ENCODE results near the gene CFAP299. TPM values are rescaled to one million over a fixed set of nuclear protein-coding genes. Genes with fewer than 3 reads are reported as not detected.

The CFAP299 gene
- total RNA-seq, 1 donor from 2014 or later, result not detected

GRCh38 chr4:80913381-80913780 is 577.9 kb downstream of the CFAP299 start:
- no peaks in the 10 kb centered on the region for H3K9me3 Mint-ChIP-seq (ENCODE audit: unreplicated experiment)
- TF ChIP-seq EZH2 (IDR thresholded peaks at IDR 0.05; ENCODE audit: insufficient read depth, low read length) (no peak), CTCF (IDR thresholded peaks at IDR 0.05; ENCODE audit: insufficient read depth, low read depth, low read length) (no peak)

GRCh38 chr4:80916770-80917169 is 581.2 kb downstream of the CFAP299 start:
- TF ChIP-seq CTCF (IDR thresholded peaks at IDR 0.05; ENCODE audit: insufficient read depth, low read depth, low read length) (no peak), EZH2 (IDR thresholded peaks at IDR 0.05; ENCODE audit: insufficient read depth, low read length) (no peak)

More at GRCh38 chr4:80913381-80913780, 577.9 kb downstream of the CFAP299 start:
- FAIRE-seq, result no peak
- Mint-ChIP-seq H3K27ac (ENCODE audit: unreplicated experiment) (no peak overlapping the region), H3K4me3 (ENCODE audit: unreplicated experiment) (no peak overlapping the region), H3K36me3 (ENCODE audit: low read depth, unreplicated experiment) (no peaks in the 10 kb centered on the region), H3K4me1 (ENCODE audit: low read depth, unreplicated experiment) (no peaks in the 10 kb centered on the region), H3K27me3 (ENCODE audit: low read depth, unreplicated experiment) (no peaks in the 10 kb centered on the region)
- no peaks in the 10 kb centered on the region for H3K27me3 ChIP-seq (ENCODE audit: insufficient read depth, low read length)
- no peaks in the 10 kb centered on the region for H3K79me2 ChIP-seq (ENCODE audit: insufficient read depth, low read length)
- H3K9ac ChIP-seq (ENCODE audit: low read length), result no peak overlapping the region
- H3K9me3 ChIP-seq (ENCODE audit: insufficient read depth, low read depth, low read length), result no peaks in the 10 kb centered on the region
- no peak overlapping the region for H3K4me2 ChIP-seq (ENCODE audit: low read length)
- H2AFZ ChIP-seq (ENCODE audit: low read depth, low read length), result no peak overlapping the region
- H3K4me1 ChIP-seq (ENCODE audit: insufficient read depth, low read length), result no peaks in the 10 kb centered on the region
- no peak overlapping the region for H3K27ac ChIP-seq (ENCODE audit: low read depth, low read length)
- no peak for DNase-seq (ENCODE audit: low read depth)
- H4K20me1 ChIP-seq (ENCODE audit: insufficient read depth, low read length), result no peaks in the 10 kb centered on the region
- H3K36me3 ChIP-seq (ENCODE audit: insufficient read depth, low read length), result no peaks in the 10 kb centered on the region
- H3K4me3 ChIP-seq (ENCODE audit: insufficient read depth, low read depth, low read length), result no peak overlapping the region

GRCh38 chr4:80918004-80918403 is 582.5 kb downstream of the CFAP299 start:
- no peaks in the 10 kb centered on the region for H3K36me3 ChIP-seq (ENCODE audit: insufficient read depth, low read length)
- DNase-seq (ENCODE audit: low read depth) (no peak), FAIRE-seq (no peak)
- no peak overlapping the region for H3K4me2 ChIP-seq (ENCODE audit: low read length)
- H3K27ac ChIP-seq (ENCODE audit: low read depth, low read length), result no peak overlapping the region
- H3K9ac ChIP-seq (ENCODE audit: low read length), result no peak overlapping the region
- H3K4me3 ChIP-seq (ENCODE audit: insufficient read depth, low read depth, low read length), result no peak overlapping the region
- no peak overlapping the region for H2AFZ ChIP-seq (ENCODE audit: low read depth, low read length)
- no peaks in the 10 kb centered on the region for H3K4me1 Mint-ChIP-seq (ENCODE audit: low read depth, unreplicated experiment)
- no peaks in the 10 kb centered on the region for H4K20me1 ChIP-seq (ENCODE audit: insufficient read depth, low read length)
- no peaks in the 10 kb centered on the region for H3K79me2 ChIP-seq (ENCODE audit: insufficient read depth, low read length)
- H3K9me3 Mint-ChIP-seq (ENCODE audit: unreplicated experiment), result no peaks in the 10 kb centered on the region
- no peak for TF ChIP-seq EZH2 (IDR thresholded peaks at IDR 0.05; ENCODE audit: insufficient read depth, low read length)
- TF ChIP-seq CTCF (IDR thresholded peaks at IDR 0.05; ENCODE audit: insufficient read depth, low read depth, low read length), result no peak
- no peaks in the 10 kb centered on the region for H3K36me3 Mint-ChIP-seq (ENCODE audit: low read depth, unreplicated experiment)
- H3K9me3 ChIP-seq (ENCODE audit: insufficient read depth, low read depth, low read length), result no peaks in the 10 kb centered on the region
- H3K27me3 Mint-ChIP-seq (ENCODE audit: low read depth, unreplicated experiment), result no peaks in the 10 kb centered on the region
- H3K27ac Mint-ChIP-seq (ENCODE audit: unreplicated experiment), result no peak overlapping the region
- H3K4me3 Mint-ChIP-seq (ENCODE audit: unreplicated experiment), result no peak overlapping the region
- no peaks in the 10 kb centered on the region for H3K4me1 ChIP-seq (ENCODE audit: insufficient read depth, low read length)
- H3K27me3 ChIP-seq (ENCODE audit: insufficient read depth, low read length), result no peaks in the 10 kb centered on the region

More at GRCh38 chr4:80916770-80917169, 581.2 kb downstream of the CFAP299 start:
- no peak overlapping the region for H3K4me3 ChIP-seq (ENCODE audit: insufficient read depth, low read depth, low read length)
- H3K4me3 Mint-ChIP-seq (ENCODE audit: unreplicated experiment), result no peak overlapping the region
- no peaks in the 10 kb centered on the region for H3K9me3 ChIP-seq (ENCODE audit: insufficient read depth, low read depth, low read length)
- no peak overlapping the region for H3K27ac ChIP-seq (ENCODE audit: low read depth, low read length)
- no peak overlapping the region for H2AFZ ChIP-seq (ENCODE audit: low read depth, low read length)
- no peaks in the 10 kb centered on the region for H3K27me3 Mint-ChIP-seq (ENCODE audit: low read depth, unreplicated experiment)
- H3K4me1 ChIP-seq (ENCODE audit: insufficient read depth, low read length), result no peaks in the 10 kb centered on the region
- H3K36me3 ChIP-seq (ENCODE audit: insufficient read depth, low read length), result no peaks in the 10 kb centered on the region
- H3K36me3 Mint-ChIP-seq (ENCODE audit: low read depth, unreplicated experiment), result no peaks in the 10 kb centered on the region
- no peaks in the 10 kb centered on the region for H3K79me2 ChIP-seq (ENCODE audit: insufficient read depth, low read length)
- no peak overlapping the region for H3K4me2 ChIP-seq (ENCODE audit: low read length)
- H3K27me3 ChIP-seq (ENCODE audit: insufficient read depth, low read length), result no peaks in the 10 kb centered on the region
- no peaks in the 10 kb centered on the region for H4K20me1 ChIP-seq (ENCODE audit: insufficient read depth, low read length)
- no peak overlapping the region for H3K9ac ChIP-seq (ENCODE audit: low read length)
- no peak for DNase-seq (ENCODE audit: low read depth)
- H3K4me1 Mint-ChIP-seq (ENCODE audit: low read depth, unreplicated experiment), result no peaks in the 10 kb centered on the region
- no peaks in the 10 kb centered on the region for H3K9me3 Mint-ChIP-seq (ENCODE audit: unreplicated experiment)
- no peak for FAIRE-seq
- H3K27ac Mint-ChIP-seq (ENCODE audit: unreplicated experiment), result no peak overlapping the region
